Vagina (tissue), 2 donors: ENCODE measurements around the gene ADAMTS9.

Source experiments
- POLR2A ChIP-seq, 2 donors: fragments of 450-650 bp; IDR thresholded peaks; one replicate each; pipeline ENCODE4 v1.6.1; 2017; ENCODE audit warnings: antibody characterized with exemption in 2 of 2, mild to moderate bottlenecking in 2 of 2, moderate library complexity in 2 of 2
- POLR2AphosphoS5 ChIP-seq, 2 donors: sonication (generic); formaldehyde crosslinking; IDR thresholded peaks; one replicate each; pipeline ENCODE4 v1.9.0; 2017; ENCODE audit warnings: antibody characterized with exemption in 2 of 2, mild to moderate bottlenecking in 2 of 2, low read depth in 1 of 2; ENCODE audit not compliant: insufficient read depth in 1 of 2
- TF ChIP-seq, protein P1 (sequence below), 3 experiments: fragments of 450-650 bp in 2 of 3; fragments of 200-600 bp in 1 of 3; sonication (generic) in 1 of 3; IDR thresholded peaks; one replicate each; pipeline ENCODE4 v1.5.1; 2017 to 2019; ENCODE audit warnings: antibody characterized with exemption in 3 of 3, mild to moderate bottlenecking in 2 of 3, moderate library complexity in 2 of 3

DNA sequence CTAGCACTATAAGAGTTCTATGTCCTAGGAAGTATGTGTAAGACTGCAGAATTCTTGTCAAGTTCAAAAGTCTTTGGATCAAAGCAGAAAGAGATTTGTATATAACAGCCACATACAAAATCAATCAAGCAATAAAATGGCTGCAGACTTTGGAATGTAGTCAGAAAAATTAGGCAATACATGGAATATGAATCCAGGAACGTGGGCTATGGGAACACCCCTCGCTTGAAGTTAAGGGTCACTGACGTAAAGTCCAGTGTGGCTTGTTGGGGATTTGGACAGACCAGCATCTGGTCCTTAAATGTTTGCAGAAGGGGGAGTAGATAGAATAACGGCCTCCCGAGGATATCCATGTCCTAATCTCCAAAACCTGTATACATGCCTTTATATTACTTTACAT lies 178.6 kb downstream of the ADAMTS9 start:
- TF ChIP-seq, protein P1, sequence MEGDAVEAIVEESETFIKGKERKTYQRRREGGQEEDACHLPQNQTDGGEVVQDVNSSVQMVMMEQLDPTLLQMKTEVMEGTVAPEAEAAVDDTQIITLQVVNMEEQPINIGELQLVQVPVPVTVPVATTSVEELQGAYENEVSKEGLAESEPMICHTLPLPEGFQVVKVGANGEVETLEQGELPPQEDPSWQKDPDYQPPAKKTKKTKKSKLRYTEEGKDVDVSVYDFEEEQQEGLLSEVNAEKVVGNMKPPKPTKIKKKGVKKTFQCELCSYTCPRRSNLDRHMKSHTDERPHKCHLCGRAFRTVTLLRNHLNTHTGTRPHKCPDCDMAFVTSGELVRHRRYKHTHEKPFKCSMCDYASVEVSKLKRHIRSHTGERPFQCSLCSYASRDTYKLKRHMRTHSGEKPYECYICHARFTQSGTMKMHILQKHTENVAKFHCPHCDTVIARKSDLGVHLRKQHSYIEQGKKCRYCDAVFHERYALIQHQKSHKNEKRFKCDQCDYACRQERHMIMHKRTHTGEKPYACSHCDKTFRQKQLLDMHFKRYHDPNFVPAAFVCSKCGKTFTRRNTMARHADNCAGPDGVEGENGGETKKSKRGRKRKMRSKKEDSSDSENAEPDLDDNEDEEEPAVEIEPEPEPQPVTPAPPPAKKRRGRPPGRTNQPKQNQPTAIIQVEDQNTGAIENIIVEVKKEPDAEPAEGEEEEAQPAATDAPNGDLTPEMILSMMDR (IDR thresholded peaks at IDR 0.05): no peak
- TF ChIP-seq POLR2A (IDR thresholded peaks at IDR 0.05) (no peak), POLR2AphosphoS5 (IDR thresholded peaks at IDR 0.05; ENCODE audit: insufficient read depth in 1 of 2, low read depth in 1 of 2) (no peak)
